ENCODE measurements around the gene B4GALT2. TPM values are rescaled to one million over a fixed set of nuclear protein-coding genes. Genes with fewer than 3 reads are reported as not detected.
A peak's percentile ranks its signal among the peaks of the same experiment; 100 is the strongest.

The B4GALT2 gene
- total and polyA plus RNA-seq, 2 of the 4 experiments (the other 2 are of a cell fraction) = 52.3 to 60.8 TPM

DNA sequence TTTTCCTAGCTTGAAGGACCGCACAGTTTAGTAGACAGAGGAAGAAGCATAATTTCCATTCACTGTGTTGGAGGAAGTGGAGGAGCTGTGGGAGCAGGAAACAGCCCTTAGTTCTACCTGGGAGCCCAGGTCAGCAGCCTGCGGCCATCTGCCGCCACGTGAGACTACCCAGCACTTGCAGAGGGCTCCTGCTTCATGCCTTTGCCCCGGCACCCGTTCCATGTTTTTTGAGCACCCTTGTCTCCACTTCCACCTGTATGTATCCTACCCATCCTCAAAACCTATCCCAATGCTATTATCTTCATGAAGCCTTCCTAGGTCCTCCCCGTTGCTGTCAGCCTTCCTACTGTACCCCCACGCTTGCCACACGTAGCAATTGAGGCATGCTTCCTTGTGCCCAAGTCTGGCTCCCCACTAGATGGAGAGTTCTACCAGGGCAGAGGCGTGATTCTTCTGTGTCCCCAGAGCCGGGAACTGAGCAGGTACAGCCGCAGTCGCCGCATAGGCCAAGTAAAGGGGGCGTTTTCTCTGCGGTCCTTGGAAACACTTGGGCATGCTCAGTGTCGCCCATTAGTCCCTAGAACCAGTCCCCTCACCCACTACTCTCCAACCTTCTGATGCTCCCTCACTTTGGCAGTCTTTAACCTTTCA is 50.4 kb downstream of the B4GALT2 start:
- BruUV-seq (replicated peaks) = no TSS peak
- peak overlapping the region; percentile 89 for H3K9ac ChIP-seq (ENCODE audit: low read depth, low read length)
- intact Hi-C loops (cut with micrococcal nuclease) = no loop called here

More for the DNA sequence above, 50.4 kb downstream of the B4GALT2 start:
- H3K14ac ChIP-seq (replicated peaks; ENCODE audit: low read depth, low read length) = peak overlapping the region; percentile 93; the same call in 1 of the 2 replicates
- DNase-seq = no peak
- peaks cover 0 to 14% of the 10 kb centered on the region in 2 experiments; a peak in 2 of 4 replicates for H3K79me1 ChIP-seq (ENCODE audit: low read depth in 1 of 2, low read length in 2 of 2)
- peak; percentile 28 for ATAC-seq (ENCODE audit: low read depth)
- peak overlapping the region; percentile 56; the same call in 1 of the 2 replicates for H4K5ac ChIP-seq (ENCODE audit: low read depth, low read length)
- H3K23ac ChIP-seq (ENCODE audit: low read depth, low read length) = peak overlapping the region; percentile 62
- H2AK9ac ChIP-seq (replicated peaks; ENCODE audit: low read depth, low read length, poor library complexity) = peak overlapping the region; percentile 94
- dilution Hi-C loops (cut with HindIII; ENCODE audit: low sequenced_read_pairs, unreplicated experiment) = no loop called here
- peak overlapping the region; percentile 54; the same call in 1 of the 2 replicates for H2BK120ac ChIP-seq (ENCODE audit: low read depth, low read length)
- no peaks in the 10 kb centered on the region for H3K36me3 ChIP-seq (ENCODE audit: control insufficient read depth, insufficient read depth, low read length)
- H3K27me3 ChIP-seq (ENCODE audit: control insufficient read depth, insufficient read depth, low read length) = no peaks in the 10 kb centered on the region
- peak overlapping the region; percentile 54; the same call in 1 of the 2 replicates for H2AK5ac ChIP-seq (ENCODE audit: low read depth, low read length)
- WGBS, 2 experiments (ENCODE audit: extremely low coverage in 2 of 2, insufficient read length in 1 of 2) = 39% methylated on average over 11 of the region's 17 CpGs; no CpG with 5 or more reads in 1 of the 2 experiments
- CTCF ChIA-PET = no interaction called here
- H3K4me3 ChIP-seq (ENCODE audit: insufficient read depth, low read depth, low read length) = peak overlapping the region; percentile 88
- peak overlapping the region; percentile 66; the same call in 1 of the 2 replicates for H3K56ac ChIP-seq (ENCODE audit: extremely low read depth, insufficient read depth, low read length)
- no peak overlapping the region for H2BK20ac ChIP-seq (ENCODE audit: low read depth, low read length)
- H2BK5ac ChIP-seq (ENCODE audit: low read depth, low read length, poor library complexity, severe bottlenecking) = peak overlapping the region; percentile 69
- peak overlapping the region; percentile 79 for H3K18ac ChIP-seq (ENCODE audit: low read depth, low read length)
- TF ChIP-seq MAZ (IDR thresholded peaks at IDR 0.05; ENCODE audit: borderline replicate concordance, low read depth, low read length) = no peak
- peak overlapping the region; percentile 95 for H2AFZ ChIP-seq (replicated peaks; ENCODE audit: low read length, poor library complexity)
- peak overlapping the region; percentile 65; the same call in 2 of the 3 replicates for H2BK15ac ChIP-seq (ENCODE audit: low read depth, low read length)
- 0 out of 2 replicates have a peak, but pooled peaks cover 10% of the 10 kb centered on the region for H3K9me1 ChIP-seq (ENCODE audit: insufficient read depth, low read length)
- no peaks in the 10 kb centered on the region for H3K9me3 ChIP-seq (ENCODE audit: control insufficient read depth, insufficient read depth, low read length)
- no peaks in the 10 kb centered on the region for H4K20me1 ChIP-seq (ENCODE audit: insufficient read depth, low read length)
- H4K91ac ChIP-seq (ENCODE audit: insufficient read depth, low read depth, low read length) = peak overlapping the region; percentile 81
- peak overlapping the region; percentile 85 to 89 for H4K8ac ChIP-seq (ENCODE audit: low read depth in 2 of 2, low read length in 2 of 2)
- peak overlapping the region; percentile 79 for H3K27ac ChIP-seq (ENCODE audit: insufficient read depth, low read length)
- peak overlapping the region; percentile 88 for H3K4ac ChIP-seq (ENCODE audit: low read depth, low read length)
- peak overlapping the region; percentile 97 for H3K4me2 ChIP-seq (ENCODE audit: low read depth, low read length)
- H3K4me1 ChIP-seq (ENCODE audit: control insufficient read depth, insufficient read depth, low read length) = peaks cover 18% of the 10 kb centered on the region
- POLR2A ChIA-PET (ENCODE audit: unreplicated experiment) = no interaction called here
- in situ Hi-C loops (cut with MboI; ENCODE audit: low sequenced_read_pairs) = no loop called here

Measured in IMR-90 (cell line).